GM10248 (cell line): ENCODE data around the gene TMEM132C.

Source experiments
- CTCF ChIA-PET: fragments of 300-600 bp; sonication (Branson Sonifier 250); formaldehyde crosslinking; extraction: SDS; loops from one replicate; lab custom pipeline; 2021; ENCODE audit warnings: antibody characterized with exemption; lab: Yijun Ruan, JAX
- POLR2A ChIA-PET: fragments of 350-650 bp; sonication (Branson Sonifier 250); formaldehyde crosslinking; extraction: SDS; loops from one replicate; lab custom pipeline; 2020; ENCODE audit warnings: antibody characterized with exemption; lab: Yijun Ruan, JAX
- DNase-seq: peaks from one replicate; pipeline ENCODE4 v3.0.0; 2012; ENCODE audit errors: extremely low spot score
- CTCF ChIP-seq: IDR thresholded peaks from 2 replicates; pipeline ENCODE4 v1.5.1; 2012; ENCODE audit warnings: mild to moderate bottlenecking, low read depth; ENCODE audit errors: extremely low read depth, missing control alignments, control extremely low read depth

Gene TMEM132C

GRCh38 chr12:128623748-128624147 lies 356.8 kb downstream of the TMEM132C start:
- DNase-seq = no peak
- no peak for TF ChIP-seq CTCF
- CTCF ChIA-PET = interaction anchor here (1.2 to 1.3 kb wide), 2 partner anchors 14 to 15 kb away, joined by 3 read pairs; no protein-coding TSS in a partner anchor
- POLR2A ChIA-PET = no interaction called here

- ChIA-PET POLR2A (no interaction called here), CTCF (no interaction called here)
- TF ChIP-seq CTCF = no peak
- DNase-seq = no peak
These were observed 359.9 kb downstream of the TMEM132C start for GRCh38 chr12:128626808-128627320.

- DNase-seq = no peak
- POLR2A ChIA-PET = no interaction called here
- CTCF ChIA-PET = no interaction called here
- TF ChIP-seq CTCF = no peak
These were observed 360.7 kb downstream of the TMEM132C start for GRCh38 chr12:128627659-128628058.

- DNase-seq = no peak
- TF ChIP-seq CTCF = no peak
- ChIA-PET CTCF (no interaction called here), POLR2A (no interaction called here)
These were observed 363.0 kb downstream of the TMEM132C start for GRCh38 chr12:128629979-128630378.

GRCh38 chr12:128637642-128638606 lies 371.0 kb downstream of the TMEM132C start:
- peak; percentile 26 for DNase-seq
- no peak for TF ChIP-seq CTCF
- ChIA-PET POLR2A (no interaction called here), CTCF (interaction anchor here (0.6 to 1.9 kb wide), 2 partner anchors 8 to 15 kb away, joined by 3 to 6 read pairs; no protein-coding TSS in a partner anchor)

- TF ChIP-seq CTCF = no peak
- ChIA-PET CTCF (interaction anchor here (0.6 kb wide), 1 partner anchor 16 kb away, joined by 3 read pairs; no protein-coding TSS in a partner anchor), POLR2A (no interaction called here)
- DNase-seq = no peak
These were observed 372.1 kb downstream of the TMEM132C start for GRCh38 chr12:128639089-128639488.
